Ecto neural progenitor cell (in vitro differentiated cells): Measurements from ENCODE around the gene NDUFB5.

ENCODE experiments used
- DNase-seq: peaks from one replicate; pipeline ENCODE4 v3.0.0-alpha.2; 2018; ENCODE audit warnings: low spot score

Gene NDUFB5

GRCh38 chr3:179604321-179605078 is at the start of gene NDUFB5, which contains the start of gene MRPL47:
Gene NDUFB5, plus strand, starts transcription at chr3:179604794. Its CDS starts 22 bp downstream, at chr3:179604816.
Gene MRPL47, minus strand, starts transcription at chr3:179604638. Its CDS starts 14 bp downstream, at chr3:179604624.
- DNase-seq = peak; percentile 92

DNA sequence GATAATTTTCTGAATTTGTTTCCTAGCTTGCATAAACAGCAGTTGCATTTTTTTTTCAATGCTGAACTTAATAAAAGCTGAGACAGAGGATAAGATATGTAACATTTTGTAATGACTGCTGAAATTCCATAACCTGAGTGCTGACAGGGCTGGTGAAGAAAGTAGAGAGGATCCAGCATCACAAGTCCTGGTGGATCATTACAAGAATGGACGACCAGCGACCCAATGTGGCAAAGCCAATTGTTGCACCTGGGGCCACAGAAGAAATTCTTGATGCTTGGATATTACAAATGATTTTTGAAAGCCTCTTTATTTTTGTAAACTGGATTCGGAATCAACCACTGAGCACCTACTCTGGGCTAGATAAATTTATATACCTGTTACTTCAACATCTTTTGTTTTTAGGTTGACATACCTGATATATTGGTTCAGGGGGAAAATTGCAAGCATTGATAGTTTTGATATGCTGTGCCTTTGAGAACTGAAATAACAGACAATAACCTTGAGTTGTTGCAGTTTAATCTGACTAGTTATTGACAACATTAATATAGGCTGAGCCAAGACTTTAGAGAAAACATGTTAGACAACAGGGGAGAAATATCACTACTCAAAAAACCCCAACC is 45.7 kb upstream of the NDUFB5 start:
- peak; percentile 63 for DNase-seq

- DNase-seq = no peak
Observed at GRCh38 chr3:179560791-179561190, 43.8 kb upstream of the NDUFB5 start.

DNA sequence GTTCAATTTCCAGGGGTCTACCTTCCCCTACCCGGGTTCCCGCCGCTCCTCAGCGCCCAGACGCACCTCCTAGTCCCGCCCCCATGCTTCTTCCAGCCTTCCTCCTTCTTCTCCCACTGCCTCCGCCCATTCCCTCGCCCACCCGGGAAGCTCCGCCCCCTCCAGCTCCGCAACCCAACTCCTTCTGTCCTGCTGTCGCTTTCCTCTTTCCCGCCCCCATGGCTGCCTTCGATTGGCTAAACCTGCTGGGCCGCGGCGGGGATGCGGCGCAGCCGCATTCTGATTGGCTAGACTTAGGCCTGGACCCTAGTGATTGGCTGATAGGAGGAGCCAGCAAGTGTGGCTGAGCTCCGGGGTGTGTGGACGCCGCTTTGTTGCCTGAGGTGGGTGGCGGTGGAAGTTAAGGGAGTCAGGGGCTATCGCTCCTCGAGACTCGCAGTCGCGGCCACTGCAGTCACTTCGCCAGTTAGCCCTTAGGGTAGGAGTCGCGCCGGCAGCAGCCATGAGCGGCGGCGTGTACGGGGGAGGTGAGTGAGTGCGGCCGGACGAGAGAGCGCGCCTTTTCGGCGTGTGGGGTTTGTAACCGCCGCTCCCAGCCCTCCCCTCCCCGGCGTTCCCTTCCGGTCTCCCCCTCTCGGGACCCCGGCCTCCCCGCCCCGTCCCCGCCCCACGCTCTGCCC is 41.9 kb upstream of the NDUFB5 start, which contains the start of gene ACTL6A:
TSS of gene ACTL6A (plus strand) at position 336 of the 680 bp plus-strand sequence. CDS start at position 503, 167 bp downstream.
- peak; percentile 100 for DNase-seq

DNA sequence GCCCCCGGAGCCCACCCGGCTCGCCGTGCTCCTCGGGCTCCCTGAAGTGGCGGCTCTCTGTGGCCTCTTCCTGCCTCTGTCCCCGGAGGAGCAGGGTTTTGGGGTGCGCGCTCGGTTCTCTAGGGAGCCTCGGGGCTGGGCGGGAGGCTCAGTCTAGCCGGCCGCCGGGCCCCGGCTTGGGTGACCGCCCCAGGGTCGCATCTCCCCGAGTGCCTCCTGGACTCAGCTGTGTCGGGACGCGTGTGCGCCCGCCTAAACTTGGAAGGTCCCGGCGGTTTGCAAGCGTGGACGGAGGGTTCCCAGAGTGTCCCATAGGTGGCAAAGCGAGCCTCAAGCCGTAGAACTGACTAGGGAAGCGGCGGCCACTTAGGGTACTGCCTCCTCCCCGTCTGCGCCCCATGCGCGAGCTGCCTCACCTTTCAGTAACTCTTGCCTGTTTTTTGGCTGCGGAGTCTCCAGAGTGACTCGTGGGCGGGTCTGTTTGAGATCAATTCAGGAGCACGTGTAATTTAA is 41.3 kb upstream of the NDUFB5 start:
- DNase-seq = peak; percentile 80

- no peak for DNase-seq
Observed at GRCh38 chr3:179565496-179565895, 39.1 kb upstream of the NDUFB5 start.

GRCh38 chr3:179580992-179581391 is 23.6 kb upstream of the NDUFB5 start:
- no peak for DNase-seq

DNA sequence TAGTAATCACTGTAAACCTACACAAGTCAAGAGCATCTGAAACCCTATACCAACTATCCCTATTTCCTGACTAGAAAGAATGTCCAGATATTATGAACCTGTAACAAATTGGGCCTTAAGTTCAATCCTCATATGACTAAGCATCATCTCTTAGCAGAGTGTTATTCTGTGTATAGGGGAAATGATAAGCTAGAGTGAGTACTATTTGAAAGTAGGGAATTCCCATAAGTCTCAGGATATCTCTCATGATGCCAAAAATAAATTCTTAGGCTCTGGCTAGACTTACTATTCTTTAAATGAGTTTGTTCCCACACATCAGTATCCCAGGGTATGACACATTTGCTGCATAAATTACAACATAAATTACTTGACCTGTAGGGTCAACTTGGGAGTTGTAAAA is 15.5 kb upstream of the NDUFB5 start:
- DNase-seq = no peak

DNA sequence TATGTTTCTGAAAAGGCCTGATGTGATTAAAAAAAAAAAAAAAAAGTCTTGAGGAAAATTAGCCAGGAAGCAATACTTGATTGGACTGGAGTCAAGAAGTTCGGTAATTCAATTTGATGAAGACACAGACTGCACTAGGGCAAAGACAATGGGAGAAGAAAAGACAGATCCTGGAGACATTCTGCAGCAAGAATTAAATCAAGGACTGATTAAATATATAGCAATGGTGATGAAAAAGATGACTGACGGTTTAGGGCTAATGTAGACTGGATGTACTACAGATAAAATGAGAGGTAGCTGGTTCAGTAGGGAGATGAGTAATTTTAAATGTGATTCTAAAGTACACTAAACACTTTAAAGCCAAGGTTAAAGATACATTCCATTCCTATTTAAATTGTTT is 13.9 kb upstream of the NDUFB5 start:
- no peak for DNase-seq

DNA sequence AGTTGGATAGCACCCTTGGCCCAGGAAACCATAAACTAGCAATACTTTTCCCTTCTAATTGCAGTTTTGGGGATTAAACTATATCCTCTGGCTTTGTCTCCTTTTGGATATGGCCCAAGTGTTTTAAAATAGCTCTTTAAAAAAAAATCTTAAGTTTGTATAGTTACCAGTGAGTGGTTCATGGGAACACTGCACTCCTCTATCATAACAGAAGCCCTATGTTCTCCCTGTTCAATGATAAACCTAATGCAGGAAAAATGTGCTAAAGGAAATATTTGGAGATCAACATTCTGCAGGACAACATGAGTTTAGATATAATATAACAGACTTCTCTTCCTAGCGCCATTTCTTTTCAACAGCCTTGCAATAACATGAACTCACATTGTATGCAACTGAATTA is 13.3 kb upstream of the NDUFB5 start:
- DNase-seq = no peak

GRCh38 chr3:179599531-179599930 is 5.1 kb upstream of the NDUFB5 start:
- no peak for DNase-seq

DNA sequence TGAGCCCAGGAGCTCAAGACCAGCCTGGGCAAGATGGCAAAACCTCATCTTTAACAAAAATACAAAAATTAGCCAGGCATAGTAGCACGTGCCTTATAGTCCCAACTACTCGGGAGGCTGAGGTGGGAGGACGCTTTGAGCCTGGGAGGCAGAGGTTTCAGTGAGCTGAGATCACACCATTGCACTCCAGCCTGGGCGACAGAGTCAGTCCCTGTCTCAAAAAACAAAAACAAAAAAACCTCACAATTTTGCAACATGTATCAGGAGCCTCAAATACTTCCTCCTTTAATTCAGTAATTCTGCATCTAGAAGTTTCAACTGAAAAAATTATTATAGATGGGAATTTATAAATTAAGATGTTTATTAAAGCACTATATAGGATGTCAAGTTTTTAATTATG is 1.3 kb upstream of the NDUFB5 start:
- no peak for DNase-seq

GRCh38 chr3:179603831-179604230 is 763 bp upstream of the NDUFB5 start:
- DNase-seq = no peak

GRCh38 chr3:179606534-179607085 is 2.0 kb downstream of the NDUFB5 start:
- DNase-seq = no peak

DNA sequence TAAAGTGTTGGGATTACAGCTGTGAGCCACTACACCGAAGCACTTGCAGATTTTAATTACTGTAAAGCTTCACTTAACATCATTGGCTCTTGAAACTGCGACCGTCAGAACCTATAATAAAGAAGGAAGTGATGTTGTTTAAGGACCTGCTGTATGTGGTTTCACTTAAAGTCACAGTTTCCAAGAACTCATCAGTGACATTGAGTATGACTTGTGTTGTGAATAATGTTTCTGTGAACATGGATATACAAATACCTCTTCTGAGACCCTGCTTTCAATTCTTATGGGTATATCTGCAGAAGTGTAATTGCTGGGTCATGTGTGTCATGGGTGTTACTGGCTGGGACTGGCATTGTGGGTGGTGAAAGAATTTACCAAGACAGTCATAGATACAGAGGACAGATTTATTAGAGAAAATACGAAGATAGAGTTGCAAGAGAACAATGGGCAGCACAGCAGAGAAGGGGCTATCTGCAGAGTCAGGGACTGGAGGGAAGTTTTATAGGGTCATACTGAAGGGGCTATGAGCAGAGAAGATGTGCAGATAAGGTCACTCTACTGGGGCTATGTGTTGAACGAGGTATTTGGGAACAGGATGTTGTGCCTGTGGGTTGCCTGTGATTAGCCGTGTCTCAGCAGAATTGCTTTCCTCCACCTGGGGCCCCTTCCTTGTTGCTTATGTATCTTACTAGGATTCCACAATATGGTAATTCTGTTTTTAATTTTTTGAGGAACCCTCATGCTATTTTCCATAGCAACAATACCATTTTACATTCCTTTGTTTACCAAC is 4.5 kb downstream of the NDUFB5 start:
- no peak for DNase-seq

GRCh38 chr3:179610066-179610465 is 5.5 kb downstream of the NDUFB5 start:
- DNase-seq = no peak

DNA sequence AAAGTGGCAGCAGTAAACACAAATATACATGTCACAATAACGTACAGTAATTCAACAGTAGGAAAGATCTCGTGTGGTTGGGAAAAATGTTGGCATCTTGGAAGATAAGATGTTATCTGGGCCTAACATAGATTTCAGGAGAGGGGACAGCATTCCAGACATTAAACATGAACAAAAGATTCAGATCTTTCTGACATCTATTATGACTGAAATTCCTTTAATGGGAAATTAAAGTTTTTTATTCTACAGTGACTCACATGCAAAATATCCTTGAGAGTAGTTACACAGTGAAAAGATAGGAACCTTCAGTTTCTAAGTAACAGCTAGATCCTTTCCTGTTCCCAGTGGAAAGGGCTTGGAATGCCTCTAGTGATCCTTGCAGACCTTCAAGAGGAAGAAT is 9.2 kb downstream of the NDUFB5 start:
- no peak for DNase-seq

- no peak for DNase-seq
Observed at GRCh38 chr3:179615458-179616173, 11.0 kb downstream of the NDUFB5 start.

DNA sequence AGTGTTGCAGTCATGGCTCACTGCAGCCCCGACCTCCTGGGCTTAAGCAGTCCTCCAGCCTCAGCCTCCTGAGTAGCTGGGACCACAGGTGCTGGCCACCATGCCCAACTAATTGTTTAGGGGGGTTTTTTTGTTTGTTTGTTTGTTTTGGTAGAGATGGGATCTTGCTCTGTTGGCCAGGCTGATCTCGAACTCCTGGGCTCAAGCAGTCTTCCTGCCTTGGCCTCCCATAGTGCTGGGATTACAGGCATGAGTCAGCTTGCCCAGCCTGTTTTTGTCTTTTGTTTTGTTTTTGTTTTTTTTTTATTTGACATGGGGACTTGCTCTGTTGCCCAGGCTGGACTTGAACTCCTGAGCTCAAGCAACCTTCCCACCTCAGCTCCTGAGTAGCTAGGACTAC is 17.4 kb downstream of the NDUFB5 start:
- no peak for DNase-seq

DNA sequence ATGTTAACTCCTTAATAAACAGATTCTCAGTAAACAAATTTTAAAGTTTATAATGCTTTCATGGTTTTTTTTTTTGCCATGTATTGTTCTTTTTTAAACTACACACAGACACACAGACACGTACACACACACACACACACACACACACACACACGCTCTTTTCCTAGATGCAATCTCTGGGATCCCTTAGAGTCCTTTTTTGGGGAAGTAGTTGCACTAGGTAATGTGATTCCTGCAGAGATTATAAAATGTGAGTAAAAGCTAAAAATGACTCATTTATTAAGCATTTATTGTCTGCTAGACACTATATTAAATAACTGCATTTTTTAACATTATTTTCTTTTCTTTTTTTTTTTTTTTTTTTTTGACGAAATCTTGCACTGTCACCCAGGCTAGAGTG is 19.9 kb downstream of the NDUFB5 start:
- no peak for DNase-seq
